Stimulated activated CD8-positive, alpha-beta memory T cell treated with anti-CD3 and anti-CD28 coated beads, Interleukin-12 subunit alpha, Interleukin-12 subunit beta, amount 100 ng/mL, for 24 hours (primary cell): ENCODE data around the gene SELENOH.

Source experiments
- DNase-seq: peaks from one replicate; pipeline ENCODE4 v3.0.0-alpha.2; 2020; ENCODE audit errors: extremely low read depth

The SELENOH gene

GRCh38 chr11:57746920-57747319 is 5.6 kb downstream of the SELENOH start:
- DNase-seq: no peak

- DNase-seq: no peak
Measured at GRCh38 chr11:57751176-57751575, 9.9 kb downstream of the SELENOH start.

GRCh38 chr11:57751676-57752253 is 10.5 kb downstream of the SELENOH start, which contains the start of gene BTBD18:
Gene BTBD18 (minus strand): TSS chr11:57751819. CDS start chr11:57751188, 631 bp downstream.
- no peak for DNase-seq

- DNase-seq: no peak
Measured at GRCh38 chr11:57752954-57753353, 11.7 kb downstream of the SELENOH start.

- DNase-seq: no peak
Measured at GRCh38 chr11:57758174-57758573, 16.9 kb downstream of the SELENOH start.

- no peak for DNase-seq
Measured at GRCh38 chr11:57761301-57762234, 20.3 kb downstream of the SELENOH start, which contains the start of gene CTNND1. Gene CTNND1 (plus strand): TSS chr11:57761802. CDS start chr11:57791479, 29,677 bp downstream.

- no peak for DNase-seq
Measured at GRCh38 chr11:57762235-57762861, 21.1 kb downstream of the SELENOH start.

- DNase-seq: no peak
Measured at GRCh38 chr11:57763568-57763967, 22.3 kb downstream of the SELENOH start.

- no peak for DNase-seq
Measured at GRCh38 chr11:57764021-57764420, 22.7 kb downstream of the SELENOH start.

- no peak for DNase-seq
Measured at GRCh38 chr11:57764566-57764965, 23.3 kb downstream of the SELENOH start.

- DNase-seq: no peak
Measured at GRCh38 chr11:57764972-57765371, 23.7 kb downstream of the SELENOH start.

GRCh38 chr11:57770793-57771192 is 29.5 kb downstream of the SELENOH start:
- DNase-seq: no peak

GRCh38 chr11:57771365-57771764 is 30.1 kb downstream of the SELENOH start:
- no peak for DNase-seq

GRCh38 chr11:57772562-57772961 is 31.3 kb downstream of the SELENOH start:
- no peak for DNase-seq

- DNase-seq: no peak
Measured at GRCh38 chr11:57773026-57773598, 31.8 kb downstream of the SELENOH start.

- no peak for DNase-seq
Measured at GRCh38 chr11:57775491-57775890, 34.2 kb downstream of the SELENOH start.

- no peak for DNase-seq
Measured at GRCh38 chr11:57776031-57776521, 34.8 kb downstream of the SELENOH start.

- no peak for DNase-seq
Measured at GRCh38 chr11:57776577-57777210, 35.4 kb downstream of the SELENOH start.

- DNase-seq: no peak
Measured at GRCh38 chr11:57777969-57778317, 36.7 kb downstream of the SELENOH start.

- DNase-seq: no peak
Measured at GRCh38 chr11:57778318-57779037, 37.2 kb downstream of the SELENOH start.

- no peak for DNase-seq
Measured at GRCh38 chr11:57779276-57779675, 38.0 kb downstream of the SELENOH start.
